Stimulated activated naive CD8-positive, alpha-beta T cell treated with anti-CD3 and anti-CD28 coated beads, Interleukin-15, amount 100 ng/mL, for 72 hours (primary cell): ENCODE measurements around the gene CCDC71.

Source experiments
- ATAC-seq: fragments of 150-1000 bp; cut with Tn5 transposase; 2 replicates; pipeline ENCODE4 v1.10.0; 2021; ENCODE audit warnings: mild to moderate bottlenecking, moderate library complexity
- DNase-seq, 2 donors: peaks; one replicate each; pipeline ENCODE4 v3.0.0; 2021 to 2022
- H3K27ac Mint-ChIP-seq, 2 donors: one replicate each; pipeline ENCODE4 v1.8.0; 2022; ENCODE audit warnings: mild to moderate bottlenecking in 2 of 2, mixed read lengths in 2 of 2, moderate library complexity in 2 of 2
- H3K27me3 Mint-ChIP-seq: one replicate; pipeline ENCODE4 v1.8.0; 2022; ENCODE audit warnings: mixed read lengths
- H3K4me1 Mint-ChIP-seq: one replicate; pipeline ENCODE4 v1.8.0; 2022; ENCODE audit warnings: mild to moderate bottlenecking, mixed read lengths
- H3K4me3 Mint-ChIP-seq, 2 donors: one replicate each; pipeline ENCODE4 v1.8.0; 2022; ENCODE audit warnings: mild to moderate bottlenecking in 2 of 2, mixed read lengths in 2 of 2, moderate library complexity in 1 of 2
- H3K9me3 Mint-ChIP-seq, 2 donors: one replicate each; pipeline ENCODE4 v1.8.0; 2022; ENCODE audit warnings: mixed read lengths in 2 of 2

The CCDC71 gene

GRCh38 chr3:49122886-49123545 lies 43.1 kb downstream of the CCDC71 start:
- DNase-seq (no peak), ATAC-seq (no peak)
- Mint-ChIP-seq H3K4me3 (no peak overlapping the region), H3K27ac (peak overlapping the region in 1 of 2 donors; percentile 59), H3K27me3 (no peaks in the 10 kb centered on the region), H3K9me3 (no peaks in the 10 kb centered on the region), H3K4me1 (peaks cover 37% of the 10 kb centered on the region)

- ATAC-seq (no peak), DNase-seq (no peak)
- Mint-ChIP-seq H3K4me1 (peaks cover 37% of the 10 kb centered on the region), H3K4me3 (no peak overlapping the region), H3K27me3 (no peaks in the 10 kb centered on the region), H3K9me3 (no peaks in the 10 kb centered on the region), H3K27ac (no peak overlapping the region)
Observed at GRCh38 chr3:49122451-49122850, 43.7 kb downstream of the CCDC71 start.

GRCh38 chr3:49122022-49122421 lies 44.1 kb downstream of the CCDC71 start:
- H3K27ac Mint-ChIP-seq = peak overlapping the region in 1 of 2 donors; percentile 27
- no peaks in the 10 kb centered on the region for H3K9me3 Mint-ChIP-seq
- H3K27me3 Mint-ChIP-seq = no peaks in the 10 kb centered on the region
- ATAC-seq (no peak), DNase-seq (no peak)
- H3K4me3 Mint-ChIP-seq = peak overlapping the region; percentile 83 to 88
- H3K4me1 Mint-ChIP-seq = peaks cover 37% of the 10 kb centered on the region

GRCh38 chr3:49121132-49121736 lies 44.9 kb downstream of the CCDC71 start:
- Mint-ChIP-seq H3K4me1 (peaks cover 37% of the 10 kb centered on the region), H3K27ac (peak overlapping the region; percentile 40 to 81), H3K4me3 (peak overlapping the region; percentile 83 to 88), H3K9me3 (no peaks in the 10 kb centered on the region), H3K27me3 (no peaks in the 10 kb centered on the region)
- DNase-seq = peak; percentile 8 to 22
- no peak for ATAC-seq

GRCh38 chr3:49120438-49121131 lies 45.5 kb downstream of the CCDC71 start, which contains the start of gene USP19:
Gene USP19 (minus strand): TSS chr3:49120823. CDS start chr3:49119145, 1,678 bp downstream.
- DNase-seq (peak; percentile 88 to 94), ATAC-seq (peak; percentile 95)
- H3K27ac Mint-ChIP-seq = peak within 1 kb of the TSS; percentile 83 to 89
- no peaks in the 10 kb centered on the region for H3K9me3 Mint-ChIP-seq
- H3K4me3 Mint-ChIP-seq = peak within 1 kb of the TSS; percentile 83 to 88
- peaks cover 37% of the 10 kb centered on the region for H3K4me1 Mint-ChIP-seq
- H3K27me3 Mint-ChIP-seq = no peaks in the 10 kb centered on the region

GRCh38 chr3:49120096-49120437 lies 46.1 kb downstream of the CCDC71 start:
- Mint-ChIP-seq H3K27ac (peak overlapping the region; percentile 83 to 89), H3K4me1 (peaks cover 36% of the 10 kb centered on the region)

GRCh38 chr3:49119439-49119838 lies 46.7 kb downstream of the CCDC71 start:
- peak overlapping the region; percentile 83 to 89 for H3K27ac Mint-ChIP-seq

More at GRCh38 chr3:49120096-49120437, 46.1 kb downstream of the CCDC71 start:
- DNase-seq (no peak), ATAC-seq (peak; percentile 25)
- peak overlapping the region; percentile 83 to 88 for H3K4me3 Mint-ChIP-seq
- no peaks in the 10 kb centered on the region for H3K27me3 Mint-ChIP-seq
- H3K9me3 Mint-ChIP-seq = no peaks in the 10 kb centered on the region

GRCh38 chr3:49119036-49119435 lies 47.1 kb downstream of the CCDC71 start:
- ATAC-seq = no peak
- Mint-ChIP-seq H3K4me3 (peak overlapping the region; percentile 83 to 88), H3K27ac (peak overlapping the region in 1 of 2 donors; percentile 9), H3K27me3 (no peaks in the 10 kb centered on the region), H3K9me3 (no peaks in the 10 kb centered on the region), H3K4me1 (peaks cover 32% of the 10 kb centered on the region)
- no peak for DNase-seq

More at GRCh38 chr3:49119439-49119838, 46.7 kb downstream of the CCDC71 start:
- DNase-seq (no peak), ATAC-seq (no peak)
- Mint-ChIP-seq H3K9me3 (no peaks in the 10 kb centered on the region), H3K4me1 (peaks cover 32% of the 10 kb centered on the region), H3K4me3 (peak overlapping the region; percentile 83 to 88), H3K27me3 (no peaks in the 10 kb centered on the region)
